ENCODE measurements around the gene EXOC6B.

EXOC6B gene

DNA sequence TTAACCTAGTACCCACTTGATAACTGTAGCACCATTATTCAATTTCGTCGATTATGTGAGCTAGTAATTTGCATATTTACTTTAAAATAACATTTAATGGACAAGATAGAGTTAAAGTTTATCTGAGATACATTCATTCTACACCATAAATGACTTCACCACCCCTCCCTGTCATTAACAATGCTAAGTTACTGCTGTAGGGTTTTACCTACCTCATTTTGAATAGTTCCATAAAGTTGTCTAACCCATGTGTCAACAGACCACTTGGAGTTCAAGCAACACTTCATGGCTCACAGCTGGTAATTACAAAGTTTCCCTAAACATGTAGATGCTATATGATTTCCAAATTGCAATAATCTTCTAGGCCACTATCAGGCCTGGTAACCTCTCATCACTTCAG, 550.7 kb downstream of the EXOC6B start:
- DNase-seq (ENCODE audit: low spot score), result no peak

- DNase-seq (ENCODE audit: low spot score), result no peak
These were observed 551.4 kb downstream of the EXOC6B start for GRCh38 chr2:72274380-72274797.

GRCh38 chr2:72273384-72273783, 552.4 kb downstream of the EXOC6B start:
- no peak for DNase-seq (ENCODE audit: low spot score)

GRCh38 chr2:72271766-72272641, 553.8 kb downstream of the EXOC6B start:
- no peak for DNase-seq (ENCODE audit: low spot score)

- no peak for DNase-seq (ENCODE audit: low spot score)
These were observed 554.6 kb downstream of the EXOC6B start for GRCh38 chr2:72271276-72271614.

GRCh38 chr2:72270556-72271275, 555.1 kb downstream of the EXOC6B start:
- no peak for DNase-seq (ENCODE audit: low spot score)

GRCh38 chr2:72263776-72264060, 562.1 kb downstream of the EXOC6B start:
- no peak for DNase-seq (ENCODE audit: low spot score)

- no peak for DNase-seq (ENCODE audit: low spot score)
These were observed 562.6 kb downstream of the EXOC6B start for GRCh38 chr2:72263043-72263775.

DNA sequence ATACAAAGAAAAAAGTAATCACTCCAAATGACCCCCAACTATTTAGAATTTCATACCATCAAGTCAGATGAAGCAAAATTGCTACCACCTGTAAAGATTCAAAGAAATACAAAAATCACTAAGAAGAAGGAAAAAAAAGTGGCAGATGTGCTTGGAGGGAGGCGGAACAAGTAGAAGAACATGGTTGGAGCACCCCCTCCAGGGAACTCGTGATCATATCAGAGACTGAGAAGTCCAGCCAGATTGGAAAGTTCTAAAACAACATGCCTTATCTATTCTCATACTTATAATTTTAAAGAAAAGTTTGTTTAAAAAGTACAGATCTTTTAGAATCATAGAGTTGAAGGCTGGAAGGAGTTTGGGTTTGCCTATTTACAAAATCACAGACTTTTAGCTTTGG, 564.8 kb downstream of the EXOC6B start:
- DNase-seq (ENCODE audit: low spot score), result no peak

DNA sequence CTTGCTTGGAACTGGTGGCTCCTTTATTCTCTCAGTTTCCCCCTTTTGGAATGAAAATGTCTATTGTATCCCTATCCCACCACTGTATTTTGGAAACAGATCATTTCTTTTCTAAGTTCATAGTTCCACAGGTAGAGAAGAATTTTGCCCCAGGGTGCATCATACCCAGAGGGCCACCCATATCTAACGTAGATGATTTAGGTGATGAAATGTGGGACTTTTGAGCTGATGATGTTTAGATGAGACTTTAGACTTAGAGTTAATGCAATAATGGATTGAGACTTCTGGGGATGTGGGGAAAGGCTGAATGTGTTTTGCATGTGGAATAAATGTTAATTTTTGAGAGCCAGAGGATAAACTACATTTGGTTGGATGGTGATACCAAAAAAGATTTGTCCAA, 570.3 kb downstream of the EXOC6B start:
- no peak for DNase-seq (ENCODE audit: low spot score)

- no peak for DNase-seq (ENCODE audit: low spot score)
These were observed 570.9 kb downstream of the EXOC6B start for GRCh38 chr2:72254831-72255451.

GRCh38 chr2:72238311-72238710, 587.5 kb downstream of the EXOC6B start:
- no peak for DNase-seq (ENCODE audit: low spot score)

DNA sequence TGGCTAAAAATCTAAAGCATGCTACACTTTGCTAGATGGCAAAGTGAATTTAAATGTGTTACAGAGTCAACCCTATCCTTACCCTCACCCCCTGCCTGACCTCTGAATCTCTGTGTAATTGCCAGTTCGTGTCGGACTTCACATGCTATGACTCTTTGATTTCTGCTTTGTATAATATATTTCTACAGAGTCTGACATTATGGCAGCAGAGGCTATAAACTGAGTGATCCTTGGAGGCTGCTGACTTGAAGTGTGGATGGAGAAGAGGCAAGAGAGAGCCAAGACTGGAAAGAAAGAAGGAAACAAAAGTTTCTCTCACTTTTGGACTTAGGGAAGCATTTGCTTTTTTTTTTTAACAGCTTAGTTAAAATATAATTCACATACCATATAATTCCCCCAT, 588.3 kb downstream of the EXOC6B start:
- DNase-seq (ENCODE audit: low spot score), result no peak

DNA sequence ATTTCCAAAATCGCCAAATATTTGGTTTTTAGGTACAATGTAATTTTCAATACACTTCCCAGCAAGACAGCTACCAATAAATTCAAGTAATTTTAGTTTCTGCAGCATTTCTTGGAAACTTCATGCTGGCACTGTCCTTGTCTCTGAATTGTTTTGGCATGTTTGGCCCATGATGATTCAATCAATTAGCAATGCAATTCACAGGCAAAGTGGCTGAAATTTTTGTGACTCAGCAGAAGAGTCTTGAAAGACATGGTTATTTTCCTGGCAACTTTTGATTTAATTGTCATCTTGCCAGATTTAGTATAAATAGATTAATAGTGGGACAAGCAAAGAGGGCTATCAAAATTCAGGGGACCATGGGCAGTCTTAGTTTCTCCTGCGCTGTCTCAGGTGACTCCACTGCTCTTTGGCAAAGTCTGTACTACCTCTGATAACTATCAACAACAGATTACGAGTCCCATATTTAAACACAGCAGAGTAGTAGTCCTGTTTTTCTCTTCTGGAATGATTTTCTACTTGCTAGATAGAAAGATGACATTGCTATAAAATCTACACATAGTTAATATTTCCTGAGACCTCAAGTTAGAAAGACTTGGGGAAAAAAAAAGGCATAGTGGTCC, 589.3 kb downstream of the EXOC6B start:
- DNase-seq (ENCODE audit: low spot score), result no peak

GRCh38 chr2:72235497-72236415, 590.1 kb downstream of the EXOC6B start:
- DNase-seq (ENCODE audit: low spot score), result no peak

GRCh38 chr2:72233211-72233610, 592.6 kb downstream of the EXOC6B start:
- DNase-seq (ENCODE audit: low spot score), result no peak

- no peak for DNase-seq (ENCODE audit: low spot score)
These were observed 602.8 kb downstream of the EXOC6B start for GRCh38 chr2:72222829-72223564.

DNA sequence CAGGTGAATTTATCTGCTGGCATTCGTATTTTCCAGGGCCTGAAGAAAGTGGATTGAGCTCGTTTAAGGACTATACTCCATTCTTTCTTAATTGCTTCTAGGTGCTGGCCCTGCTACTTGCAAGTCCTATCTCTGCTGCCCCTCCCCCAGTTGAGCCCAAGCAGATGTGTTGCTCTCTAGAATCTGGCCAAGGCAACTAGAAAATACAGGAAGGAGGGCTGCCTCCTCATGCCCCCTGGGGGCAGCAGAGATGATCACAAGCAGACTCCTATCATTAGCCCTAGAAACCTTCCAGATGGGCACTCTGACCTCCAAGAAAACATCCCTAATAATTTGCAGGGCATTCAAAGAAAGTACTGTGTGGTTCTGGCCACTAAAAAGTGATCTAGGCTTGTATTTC, 605.7 kb downstream of the EXOC6B start:
- no peak for DNase-seq (ENCODE audit: low spot score)

DNA sequence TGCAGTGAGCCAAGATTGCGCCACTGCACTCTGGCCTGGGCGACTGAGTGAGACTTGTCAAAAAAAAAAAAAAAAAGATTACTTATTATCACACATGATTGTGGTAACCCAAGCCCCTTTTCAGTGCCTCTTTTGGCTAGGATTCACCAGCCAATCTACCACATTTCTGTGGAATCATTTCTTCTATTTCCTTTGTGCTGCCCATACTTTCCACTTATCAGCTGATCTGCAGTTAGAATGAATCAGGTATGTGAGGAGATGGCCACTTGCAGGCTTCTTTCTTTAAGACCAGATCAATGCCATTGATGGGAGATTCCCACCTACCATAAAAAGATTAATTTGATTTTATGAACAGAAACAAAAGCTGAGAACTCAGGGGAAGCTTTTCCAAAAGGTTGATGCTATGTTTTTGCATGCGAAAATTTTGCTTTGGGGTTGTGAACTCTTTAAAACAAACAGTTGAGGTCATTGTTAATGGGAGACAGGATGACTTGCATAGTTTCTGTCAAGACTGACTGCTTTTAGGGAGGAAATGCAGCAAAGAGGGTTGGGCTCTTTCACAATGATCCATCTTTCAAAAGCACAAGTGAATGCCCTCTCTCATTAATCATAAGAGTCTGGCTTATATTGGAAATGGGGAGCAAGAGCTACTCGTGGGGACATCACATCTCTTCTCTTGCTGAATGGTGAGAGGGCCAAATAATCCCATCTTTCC, 611.2 kb downstream of the EXOC6B start:
- DNase-seq (ENCODE audit: low spot score), result no peak

DNA sequence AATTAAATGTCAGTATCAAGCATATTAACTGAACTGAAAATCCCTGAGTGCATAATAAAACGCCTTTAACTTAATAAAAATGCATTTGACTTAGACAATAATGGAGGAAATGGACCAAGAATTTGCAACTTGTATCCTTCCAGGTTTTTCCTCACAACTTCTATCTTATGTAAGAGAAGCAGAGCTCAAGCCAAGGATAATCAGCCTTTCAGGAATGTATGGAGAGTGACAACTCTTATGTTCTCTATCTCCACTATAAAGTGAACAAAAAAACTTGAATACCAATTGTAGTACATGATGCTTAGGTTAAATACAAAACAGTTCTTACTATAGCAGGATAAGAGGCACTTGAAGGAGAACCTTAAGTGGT, 613.4 kb downstream of the EXOC6B start:
- no peak for DNase-seq (ENCODE audit: low spot score)
